ENCODE data around the gene CLDN6. TPM values are rescaled to one million over a fixed set of nuclear protein-coding genes. Genes with fewer than 3 reads are reported as not detected.

The CLDN6 gene
- total RNA-seq, 3 donors from 2014 or later (not counting 1 experiment from before 2014, with no cell fraction given): not detected

- TF ChIP-seq CTCF (IDR thresholded peaks at IDR 0.05): no peak
- Mint-ChIP-seq H3K4me1 (peaks cover 11 to 18% of the 10 kb centered on the region in 2 donors), H3K36me3 (no peaks in the 10 kb centered on the region), H3K4me3 (no peak overlapping the region), H3K27me3 (ENCODE audit: low read depth in 2 of 2) (peaks cover 22 to 37% of the 10 kb centered on the region in 2 donors), H3K9me3 (no peaks in the 10 kb centered on the region), H3K27ac (no peak overlapping the region)
- no peaks in the 10 kb centered on the region for H3K36me3 ChIP-seq (ENCODE audit: control insufficient read depth, insufficient read depth, low read length)
- intact Hi-C loops (cut with micrococcal nuclease): no loop called here
- peaks cover 28% of the 10 kb centered on the region for H3K4me1 ChIP-seq (ENCODE audit: control insufficient read depth, insufficient read depth, low read length)
- WGBS (ENCODE audit: insufficient coverage): 86% methylated on average over 1 of the region's 3 CpGs
- H3K9me3 ChIP-seq (ENCODE audit: control insufficient read depth, insufficient read depth, low read length): no peaks in the 10 kb centered on the region
- DNase-seq (no peak), ATAC-seq (no peak)
- H3K27me3 ChIP-seq (ENCODE audit: control insufficient read depth, insufficient read depth, low read length): peaks cover 54% of the 10 kb centered on the region
- no peak overlapping the region for H3K4me3 ChIP-seq (ENCODE audit: low read length)
- H3K27ac ChIP-seq (ENCODE audit: low read length): no peak overlapping the region
Measured at GRCh38 chr16:3042376-3042775, 24.4 kb upstream of the CLDN6 start.

- H3K4me3 ChIP-seq (ENCODE audit: low read length): no peak overlapping the region
- H3K4me1 Mint-ChIP-seq: peaks cover 0 to 5% of the 10 kb centered on the region in 2 donors
- intact Hi-C loops (cut with micrococcal nuclease): no loop called here
- H3K36me3 Mint-ChIP-seq: no peaks in the 10 kb centered on the region
- H3K27me3 ChIP-seq (ENCODE audit: control insufficient read depth, insufficient read depth, low read length): peaks cover 57% of the 10 kb centered on the region
- no peak overlapping the region for H3K27ac Mint-ChIP-seq
- no peak overlapping the region for H3K27ac ChIP-seq (ENCODE audit: low read length)
- no peaks in the 10 kb centered on the region for H3K36me3 ChIP-seq (ENCODE audit: control insufficient read depth, insufficient read depth, low read length)
- H3K4me1 ChIP-seq (ENCODE audit: control insufficient read depth, insufficient read depth, low read length): peaks cover 13% of the 10 kb centered on the region
- H3K27me3 Mint-ChIP-seq (ENCODE audit: low read depth in 2 of 2): peaks cover 25 to 40% of the 10 kb centered on the region in 2 donors
- no peak for ATAC-seq
- no peak overlapping the region for H3K4me3 Mint-ChIP-seq
- no peak for DNase-seq
- H3K9me3 Mint-ChIP-seq: no peaks in the 10 kb centered on the region
- no peak for TF ChIP-seq CTCF (IDR thresholded peaks at IDR 0.05)
- WGBS (ENCODE audit: insufficient coverage): 83% methylated on average over 5 of the region's 5 CpGs
- no peaks in the 10 kb centered on the region for H3K9me3 ChIP-seq (ENCODE audit: control insufficient read depth, insufficient read depth, low read length)
Measured at GRCh38 chr16:3038896-3039295, 20.9 kb upstream of the CLDN6 start.

GRCh38 chr16:3038256-3038655 is 20.3 kb upstream of the CLDN6 start:
- Mint-ChIP-seq H3K4me1 (peaks cover 0 to 7% of the 10 kb centered on the region in 2 donors), H3K27me3 (ENCODE audit: low read depth in 2 of 2) (peaks cover 27 to 42% of the 10 kb centered on the region in 2 donors)
- H3K27me3 ChIP-seq (ENCODE audit: control insufficient read depth, insufficient read depth, low read length): peaks cover 53% of the 10 kb centered on the region

More at GRCh38 chr16:3038256-3038655, 20.3 kb upstream of the CLDN6 start:
- H3K4me1 ChIP-seq (ENCODE audit: control insufficient read depth, insufficient read depth, low read length): peaks cover 13% of the 10 kb centered on the region
- H3K4me3 Mint-ChIP-seq: no peak overlapping the region
- no peaks in the 10 kb centered on the region for H3K36me3 Mint-ChIP-seq
- no peak for ATAC-seq
- no peaks in the 10 kb centered on the region for H3K9me3 Mint-ChIP-seq
- H3K27ac ChIP-seq (ENCODE audit: low read length): no peak overlapping the region
- no peak for DNase-seq
- H3K9me3 ChIP-seq (ENCODE audit: control insufficient read depth, insufficient read depth, low read length): no peaks in the 10 kb centered on the region
- no peak overlapping the region for H3K27ac Mint-ChIP-seq
- no peak for TF ChIP-seq CTCF (IDR thresholded peaks at IDR 0.05)
- no peak overlapping the region for H3K4me3 ChIP-seq (ENCODE audit: low read length)
- 54% methylated on average over 11 of the region's 11 CpGs for WGBS (ENCODE audit: insufficient coverage)
- intact Hi-C loops (cut with micrococcal nuclease): no loop called here
- no peaks in the 10 kb centered on the region for H3K36me3 ChIP-seq (ENCODE audit: control insufficient read depth, insufficient read depth, low read length)
